Liver (tissue), 3 donors: Measurements from ENCODE around the gene DIPK1A.
"Not testable (repeated sequence)": the region's sequence is repeated elsewhere in the genome, so short reads cannot be mapped to it uniquely, and the experiment has no call there.

Source experiments
- CTCF ChIP-seq: fragments of 150-350 bp; IDR thresholded peaks from 2 replicates; pipeline ENCODE4 v1.5.1; 2017; ENCODE audit warnings: improper control_type of control experiment, low read depth, low read length; ENCODE audit not compliant: missing input control
- GABPA ChIP-seq, 2 donors: IDR thresholded peaks in 1 of 2; conservative IDR thresholded peaks in 1 of 2; 2 replicates each; pipeline ENCODE4 v1.6.1; 2016; ENCODE audit warnings: antibody characterized with exemption in 2 of 2, mild to moderate bottlenecking in 1 of 2, moderate library complexity in 1 of 2
- HNF4G ChIP-seq: IDR thresholded peaks from 2 replicates; pipeline ENCODE4 v1.6.1; 2016; ENCODE audit warnings: antibody characterized with exemption
- JUND ChIP-seq, 2 donors: IDR thresholded peaks; 2 replicates each; pipeline ENCODE4 v1.6.1; 2016; ENCODE audit warnings: antibody characterized with exemption in 2 of 2
- MAX ChIP-seq: IDR thresholded peaks from 2 replicates; pipeline ENCODE4 v1.6.1; 2016; ENCODE audit warnings: antibody characterized with exemption
- REST ChIP-seq: IDR thresholded peaks from 2 replicates; pipeline ENCODE4 v1.6.1; 2016; ENCODE audit warnings: antibody characterized with exemption, mild to moderate bottlenecking
- SP1 ChIP-seq: IDR thresholded peaks from 2 replicates; pipeline ENCODE4 v1.6.1; 2018; ENCODE audit warnings: antibody characterized with exemption, mild to moderate bottlenecking
- TAF1 ChIP-seq: conservative IDR thresholded peaks from 2 replicates; pipeline ENCODE4 v1.6.1; 2016; ENCODE audit warnings: antibody characterized with exemption, mild to moderate bottlenecking
- YY1 ChIP-seq: IDR thresholded peaks from 2 replicates; pipeline ENCODE4 v1.6.1; 2016; ENCODE audit warnings: antibody characterized with exemption, mild to moderate bottlenecking
- ZBTB33 ChIP-seq: IDR thresholded peaks from 2 replicates; pipeline ENCODE4 v1.6.1; 2016; ENCODE audit warnings: antibody characterized with exemption
- donor health status: healthy.
- donor health status: healthy.

GRCh38 chr1:92974112-92974511 lies 12.8 kb upstream of the DIPK1A start:
- TF ChIP-seq CTCF; MAX; TAF1; GABPA (IDR thresholded peaks at IDR 0.05 in 1 of 2, conservative IDR thresholded peaks at IDR 0.05 in 1 of 2); HNF4G; REST; JUND (IDR thresholded peaks at IDR 0.05); SP1; YY1; ZBTB33: not testable (repeated sequence)
